ENCODE measurements around the gene SNRPA.
"Not testable (repeated sequence)": the region's sequence is repeated elsewhere in the genome, so short reads cannot be mapped to it uniquely, and the experiment has no call there.

The SNRPA gene

GRCh38 chr19:40721936-40722661 lies 28.9 kb upstream of the SNRPA start:
- DNase-seq, result no peak

GRCh38 chr19:40723661-40724254 lies 27.2 kb upstream of the SNRPA start:
- no peak for DNase-seq

GRCh38 chr19:40724315-40724714 lies 26.7 kb upstream of the SNRPA start:
- DNase-seq, result no peak

GRCh38 chr19:40724855-40725254 lies 26.1 kb upstream of the SNRPA start:
- DNase-seq, result no peak

- no peak for DNase-seq
Measured at GRCh38 chr19:40726279-40726678, 24.7 kb upstream of the SNRPA start.

GRCh38 chr19:40730065-40730464 lies 20.9 kb upstream of the SNRPA start:
- DNase-seq, result not testable (repeated sequence)

GRCh38 chr19:40732304-40732703 lies 18.7 kb upstream of the SNRPA start:
- DNase-seq, result not testable (repeated sequence)

GRCh38 chr19:40733149-40733548 lies 17.9 kb upstream of the SNRPA start:
- DNase-seq, result no peak

- DNase-seq, result no peak
Measured at GRCh38 chr19:40735013-40735771, 15.8 kb upstream of the SNRPA start.

GRCh38 chr19:40736661-40737060 lies 14.3 kb upstream of the SNRPA start:
- DNase-seq, result no peak

- no peak for DNase-seq
Measured at GRCh38 chr19:40737102-40737644, 13.8 kb upstream of the SNRPA start.

GRCh38 chr19:40739030-40739839 lies 11.8 kb upstream of the SNRPA start:
- no peak for DNase-seq

GRCh38 chr19:40739871-40740703 lies 10.9 kb upstream of the SNRPA start:
- DNase-seq, result no peak

- DNase-seq, result no peak
Measured at GRCh38 chr19:40740747-40741146, 10.3 kb upstream of the SNRPA start.

- no peak for DNase-seq
Measured at GRCh38 chr19:40741527-40742390, 9.2 kb upstream of the SNRPA start.

- no peak for DNase-seq
Measured at GRCh38 chr19:40742477-40742876, 8.5 kb upstream of the SNRPA start.

- no peak for DNase-seq
Measured at GRCh38 chr19:40742886-40743285, 8.1 kb upstream of the SNRPA start.

- no peak for DNase-seq
Measured at GRCh38 chr19:40743926-40744325, 7.1 kb upstream of the SNRPA start.

- DNase-seq, result no peak
Measured at GRCh38 chr19:40744554-40745401, 6.2 kb upstream of the SNRPA start.

GRCh38 chr19:40745402-40745780 lies 5.6 kb upstream of the SNRPA start:
- DNase-seq, result no peak
